H1 (cell line): ENCODE data around the gene GP2.

Experiments used
- ATF3 ChIP-seq: IDR thresholded peaks from 2 replicates; pipeline ENCODE4 v1.6.1; 2011; ENCODE audit warnings: low read depth, mild to moderate bottlenecking, low read length; ENCODE audit not compliant: insufficient read depth
- CTCF ChIP-seq, 3 experiments: IDR thresholded peaks; 1 replicate in 2 of 3; 2 replicates in 1 of 3; pipeline versions ENCODE4 v1.5.1 to v1.6.1; 2011; ENCODE audit warnings: low read length in 3 of 3, mild to moderate bottlenecking in 3 of 3, inconsistent platforms in 2 of 3, low read depth in 1 of 3, moderate library complexity in 1 of 3; ENCODE audit not compliant: insufficient read depth in 1 of 3; ENCODE audit errors: control extremely low read depth in 1 of 3
- E2F6 ChIP-seq: IDR thresholded peaks from 2 replicates; pipeline ENCODE4 v1.6.1; 2012; ENCODE audit warnings: inconsistent platforms
- FOSL1 ChIP-seq: IDR thresholded peaks from 2 replicates; pipeline ENCODE4 v1.6.1; 2011; ENCODE audit warnings: mild to moderate bottlenecking, low read depth, low read length, moderate library complexity; ENCODE audit not compliant: insufficient read depth
- POLR2A ChIP-seq, 2 experiments: IDR thresholded peaks; 1 replicate in 1 of 2; 2 replicates in 1 of 2; pipeline ENCODE4 v1.6.1; 2011; ENCODE audit warnings: low read depth in 2 of 2, low read length in 2 of 2, mild to moderate bottlenecking in 2 of 2; ENCODE audit errors: control extremely low read depth in 1 of 2
- SIX5 ChIP-seq: IDR thresholded peaks from 2 replicates; pipeline ENCODE4 v1.6.1; 2011; ENCODE audit warnings: mild to moderate bottlenecking, low read depth, low read length
- SRF ChIP-seq: IDR thresholded peaks from 2 replicates; pipeline ENCODE4 v1.6.1; 2011; ENCODE audit warnings: mild to moderate bottlenecking, low read depth, low read length, moderate library complexity
- TAF7 ChIP-seq: optimal IDR thresholded peaks from 2 replicates; pipeline ENCODE3; 2011; ENCODE audit warnings: low read depth, mild to moderate bottlenecking, inconsistent platforms, low read length, moderate library complexity, borderline replicate concordance
- YY1 ChIP-seq: IDR thresholded peaks from 2 replicates; pipeline ENCODE4 v1.6.1; 2011; ENCODE audit warnings: low read depth, mild to moderate bottlenecking, low read length

GRCh38 chr16:20262248-20262647, 65.1 kb downstream of the GP2 start:
- no peak for TF ChIP-seq SIX5
- TF ChIP-seq POLR2A (IDR thresholded peaks at IDR 0.05; ENCODE audit: control extremely low read depth in 1 of 2, low read depth in 2 of 2, low read length in 2 of 2), result no peak
- TF ChIP-seq CTCF (IDR thresholded peaks at IDR 0.05; ENCODE audit: control extremely low read depth in 1 of 3, insufficient read depth in 1 of 3, low read depth in 1 of 3, low read length in 3 of 3), result no peak
- no peak for TF ChIP-seq YY1
- no peak for TF ChIP-seq FOSL1
- no peak for TF ChIP-seq SRF
- TF ChIP-seq E2F6, result no peak
- TF ChIP-seq ATF3, result no peak
- TF ChIP-seq TAF7, result no peak
